ENCODE data around the gene ESPN. TPM values are rescaled to one million over a fixed set of nuclear protein-coding genes. Genes with fewer than 3 reads are reported as not detected.
"Not testable (repeated sequence)": the region's sequence is repeated elsewhere in the genome, so short reads cannot be mapped to it uniquely, and the experiment has no call there.

ESPN gene
- total RNA-seq, 1 donor from 2014 or later: 25.7 TPM

DNA sequence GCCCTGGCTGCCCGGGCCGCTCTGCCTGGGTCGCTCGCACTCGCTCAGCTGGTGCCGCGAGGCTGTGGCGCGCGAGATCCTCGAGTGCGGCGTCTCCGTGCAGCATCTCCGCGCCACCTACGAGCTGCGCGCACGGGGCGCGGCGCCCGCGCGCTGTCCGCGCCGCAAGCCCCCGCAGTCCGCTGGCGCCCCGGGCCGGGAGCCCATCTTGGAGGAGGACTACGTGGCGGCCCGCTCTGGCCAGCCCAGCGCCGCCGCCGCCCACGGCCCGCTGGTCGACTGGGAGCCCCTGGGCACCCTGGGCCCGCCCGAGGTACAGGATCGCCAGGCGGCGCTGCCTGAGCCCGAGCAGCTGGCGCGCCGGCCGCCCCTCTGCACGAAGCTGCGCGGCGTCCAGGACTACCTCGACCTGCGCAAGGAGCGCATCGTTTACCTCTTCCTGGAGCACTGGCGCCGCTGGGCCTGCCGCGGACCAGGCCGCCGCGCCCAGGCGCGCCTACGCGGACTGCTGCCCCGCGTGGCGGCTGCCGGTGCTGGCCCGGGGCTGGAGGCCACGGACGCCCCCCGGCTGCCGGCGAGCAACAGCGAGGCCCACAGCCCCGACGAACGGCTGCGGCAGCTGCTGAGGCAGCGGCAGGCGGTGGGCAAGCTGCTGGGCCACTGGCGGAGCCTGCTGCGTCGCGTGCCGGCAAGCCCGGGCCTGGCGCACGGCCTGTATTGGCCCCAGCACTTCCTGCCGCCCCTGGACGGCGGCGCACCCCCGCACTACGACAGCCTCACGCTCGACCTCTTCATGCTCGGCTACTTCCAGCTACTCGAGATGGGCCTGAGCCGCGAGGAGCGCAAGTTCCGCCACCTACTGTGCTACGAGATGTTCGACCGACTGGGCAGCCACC, 30.5 kb downstream of the ESPN start:
- peaks cover 3% of the 10 kb centered on the region for H3K9me3 Mint-ChIP-seq (ENCODE audit: unreplicated experiment)
- H3K36me3 Mint-ChIP-seq (ENCODE audit: unreplicated experiment): no peaks in the 10 kb centered on the region
- peak; percentile 70 for DNase-seq
- peaks cover 7% of the 10 kb centered on the region for H3K4me1 Mint-ChIP-seq (ENCODE audit: low read depth, unreplicated experiment)
- H3K27ac Mint-ChIP-seq (ENCODE audit: unreplicated experiment): no peak overlapping the region
- H3K4me3 Mint-ChIP-seq (ENCODE audit: unreplicated experiment): no peak overlapping the region
- TF ChIP-seq, protein P1, sequence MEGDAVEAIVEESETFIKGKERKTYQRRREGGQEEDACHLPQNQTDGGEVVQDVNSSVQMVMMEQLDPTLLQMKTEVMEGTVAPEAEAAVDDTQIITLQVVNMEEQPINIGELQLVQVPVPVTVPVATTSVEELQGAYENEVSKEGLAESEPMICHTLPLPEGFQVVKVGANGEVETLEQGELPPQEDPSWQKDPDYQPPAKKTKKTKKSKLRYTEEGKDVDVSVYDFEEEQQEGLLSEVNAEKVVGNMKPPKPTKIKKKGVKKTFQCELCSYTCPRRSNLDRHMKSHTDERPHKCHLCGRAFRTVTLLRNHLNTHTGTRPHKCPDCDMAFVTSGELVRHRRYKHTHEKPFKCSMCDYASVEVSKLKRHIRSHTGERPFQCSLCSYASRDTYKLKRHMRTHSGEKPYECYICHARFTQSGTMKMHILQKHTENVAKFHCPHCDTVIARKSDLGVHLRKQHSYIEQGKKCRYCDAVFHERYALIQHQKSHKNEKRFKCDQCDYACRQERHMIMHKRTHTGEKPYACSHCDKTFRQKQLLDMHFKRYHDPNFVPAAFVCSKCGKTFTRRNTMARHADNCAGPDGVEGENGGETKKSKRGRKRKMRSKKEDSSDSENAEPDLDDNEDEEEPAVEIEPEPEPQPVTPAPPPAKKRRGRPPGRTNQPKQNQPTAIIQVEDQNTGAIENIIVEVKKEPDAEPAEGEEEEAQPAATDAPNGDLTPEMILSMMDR (IDR thresholded peaks at IDR 0.05; ENCODE audit: partially characterized antibody, unreplicated experiment): no peak
- H3K27me3 Mint-ChIP-seq (ENCODE audit: unreplicated experiment): peaks cover 16% of the 10 kb centered on the region

DNA sequence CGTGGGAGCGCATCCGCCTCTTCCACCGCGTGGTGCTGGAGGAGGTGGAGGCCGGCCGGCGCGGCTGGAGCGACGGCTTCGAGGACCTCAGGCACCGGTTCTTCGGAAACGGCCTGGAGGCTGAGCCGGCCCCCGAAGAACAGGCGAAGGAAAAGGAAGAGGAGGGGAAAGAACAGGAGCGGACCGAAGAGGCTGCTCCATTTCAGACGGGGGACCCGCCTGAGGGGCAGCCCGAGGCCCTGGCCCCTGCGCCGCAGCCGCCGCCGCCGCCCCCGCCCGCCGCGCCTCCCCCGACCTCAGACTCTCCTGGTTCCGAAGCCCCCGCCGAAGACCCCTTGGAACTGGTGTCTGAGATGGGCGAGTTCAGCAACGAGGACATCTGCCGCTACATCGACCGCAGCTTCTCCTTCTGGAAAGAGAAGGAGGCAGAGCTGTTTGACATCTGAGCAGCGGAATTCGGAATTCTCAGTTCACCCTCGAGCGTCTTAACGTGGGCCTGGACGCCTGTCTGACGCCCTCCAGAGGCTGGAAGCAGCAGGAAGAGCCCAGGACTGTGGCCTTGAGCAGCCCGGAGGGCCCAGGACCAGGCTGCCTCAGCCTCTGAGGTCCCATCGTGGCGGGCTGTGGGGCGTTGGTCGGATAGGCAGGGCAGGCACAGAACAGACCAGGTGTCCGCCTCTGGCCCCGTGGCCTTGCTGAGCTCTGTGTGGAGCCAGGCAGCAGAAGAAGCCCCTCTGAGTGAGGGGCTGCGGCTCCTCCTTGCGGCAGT, 31.4 kb downstream of the ESPN start:
- H3K27ac Mint-ChIP-seq (ENCODE audit: unreplicated experiment); DNase-seq; H3K9me3 Mint-ChIP-seq (ENCODE audit: unreplicated experiment); H3K4me1 Mint-ChIP-seq (ENCODE audit: low read depth, unreplicated experiment); H3K36me3 Mint-ChIP-seq (ENCODE audit: unreplicated experiment); H3K4me3 Mint-ChIP-seq (ENCODE audit: unreplicated experiment): not testable (repeated sequence)
- H3K27me3 Mint-ChIP-seq (ENCODE audit: unreplicated experiment): peaks cover 16% of the 10 kb centered on the region

DNA sequence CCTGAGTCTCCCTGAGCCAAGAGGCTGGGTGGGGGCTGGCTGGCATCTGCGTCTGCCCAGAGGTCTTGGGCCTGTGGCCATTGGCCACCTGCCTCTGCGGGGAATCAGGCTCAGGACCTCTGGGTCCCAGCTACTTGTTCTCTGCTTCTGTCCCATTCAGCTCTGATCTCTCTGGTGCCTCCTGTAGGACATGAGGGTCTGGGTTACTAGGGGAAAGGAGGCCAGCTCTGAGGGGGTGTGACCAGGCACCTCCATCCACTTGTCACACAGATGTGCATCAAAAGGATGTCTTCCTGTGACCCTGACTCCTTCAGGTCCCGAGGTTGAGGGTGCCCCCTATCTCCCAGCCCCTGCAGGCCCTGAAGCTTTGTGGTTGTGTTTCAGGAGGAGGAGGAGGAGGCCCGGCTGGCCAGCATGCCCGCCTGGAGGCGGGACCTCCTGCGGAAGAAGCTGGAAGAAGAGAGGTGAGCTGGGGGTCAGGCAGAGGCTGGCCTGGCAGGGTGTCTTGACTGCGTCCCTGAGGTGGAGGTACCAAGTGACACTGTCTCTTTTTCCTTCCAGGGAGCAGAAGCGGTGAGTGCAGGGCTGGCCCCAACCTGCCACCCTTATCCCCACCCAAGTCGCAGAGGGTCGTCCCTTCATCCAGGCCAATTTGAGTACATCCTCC, 32.4 kb downstream of the ESPN start:
- peaks cover 3% of the 10 kb centered on the region for H3K9me3 Mint-ChIP-seq (ENCODE audit: unreplicated experiment)
- no peaks in the 10 kb centered on the region for H3K36me3 Mint-ChIP-seq (ENCODE audit: unreplicated experiment)
- no peak for DNase-seq
- TF ChIP-seq, protein P1 (IDR thresholded peaks at IDR 0.05; ENCODE audit: partially characterized antibody, unreplicated experiment): no peak
- peaks cover 7% of the 10 kb centered on the region for H3K4me1 Mint-ChIP-seq (ENCODE audit: low read depth, unreplicated experiment)
- no peak overlapping the region for H3K27ac Mint-ChIP-seq (ENCODE audit: unreplicated experiment)
- no peak overlapping the region for H3K4me3 Mint-ChIP-seq (ENCODE audit: unreplicated experiment)
- H3K27me3 Mint-ChIP-seq (ENCODE audit: unreplicated experiment): peaks cover 17% of the 10 kb centered on the region

DNA sequence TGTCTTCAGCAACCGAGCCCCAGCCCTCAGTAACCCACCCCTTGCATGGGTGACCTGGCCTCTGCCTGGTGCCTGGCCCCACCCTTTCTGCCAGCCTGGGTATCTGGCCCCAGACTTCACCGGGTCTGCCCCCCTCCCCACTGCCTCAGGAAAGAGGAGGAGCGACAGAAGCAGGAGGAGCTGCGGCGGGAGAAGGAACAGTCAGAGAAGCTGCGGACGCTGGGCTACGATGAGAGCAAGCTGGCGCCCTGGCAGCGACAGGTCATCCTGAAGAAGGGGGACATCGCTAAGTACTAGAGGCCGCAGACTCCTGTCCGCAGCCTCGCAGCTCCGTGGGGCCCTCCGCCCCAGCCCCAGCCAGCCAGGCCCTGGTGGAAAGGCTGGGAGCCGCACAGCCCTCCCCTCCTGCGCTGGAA, 35.3 kb downstream of the ESPN start:
- H3K27ac Mint-ChIP-seq (ENCODE audit: unreplicated experiment): no peak overlapping the region
- H3K27me3 Mint-ChIP-seq (ENCODE audit: unreplicated experiment): peaks cover 14% of the 10 kb centered on the region
- no peak for DNase-seq
- no peaks in the 10 kb centered on the region for H3K36me3 Mint-ChIP-seq (ENCODE audit: unreplicated experiment)
- peaks cover 2% of the 10 kb centered on the region for H3K4me1 Mint-ChIP-seq (ENCODE audit: low read depth, unreplicated experiment)
- no peak overlapping the region for H3K4me3 Mint-ChIP-seq (ENCODE audit: unreplicated experiment)
- TF ChIP-seq, protein P1 (IDR thresholded peaks at IDR 0.05; ENCODE audit: partially characterized antibody, unreplicated experiment): no peak
- H3K9me3 Mint-ChIP-seq (ENCODE audit: unreplicated experiment): peaks cover 6% of the 10 kb centered on the region

DNA sequence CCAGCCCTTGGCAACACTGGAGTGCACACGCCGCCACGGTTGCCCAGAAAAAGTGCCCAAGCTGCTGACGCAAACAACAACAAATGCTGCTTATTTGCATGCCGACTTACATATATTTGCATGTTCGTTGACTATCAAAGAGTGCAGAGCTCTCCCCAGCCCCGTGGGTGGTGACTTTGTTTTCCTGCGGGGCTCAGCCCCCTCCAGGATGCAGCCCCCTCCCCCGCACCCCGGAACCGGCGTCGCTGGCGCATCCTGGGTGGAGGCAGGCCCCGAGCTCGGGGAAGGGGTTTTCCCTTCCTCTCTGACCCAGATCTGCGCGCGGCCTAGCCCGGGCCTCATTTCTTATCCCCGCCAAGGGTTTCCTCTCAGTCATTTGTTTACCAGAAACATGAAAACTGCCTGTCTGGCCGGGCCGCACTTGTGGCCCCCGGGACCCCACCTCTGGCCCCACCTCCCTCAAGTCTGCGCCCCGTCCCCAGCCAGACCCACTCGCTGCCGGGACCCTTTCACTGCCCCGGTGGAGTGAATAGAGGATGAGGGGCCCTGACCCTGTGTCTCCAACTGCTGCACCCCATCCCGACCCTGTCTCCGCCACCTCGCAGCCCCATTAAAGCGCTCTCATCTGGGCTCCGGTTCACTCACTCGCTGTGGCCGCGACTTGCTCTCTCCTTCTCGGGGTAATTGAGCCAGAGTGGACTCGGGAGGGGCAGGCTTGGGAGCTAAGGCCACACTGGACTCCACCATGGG, 35.9 kb downstream of the ESPN start:
- DNase-seq: no peak
- Mint-ChIP-seq H3K27ac (ENCODE audit: unreplicated experiment) (no peak overlapping the region), H3K9me3 (ENCODE audit: unreplicated experiment) (peaks cover 6% of the 10 kb centered on the region), H3K4me3 (ENCODE audit: unreplicated experiment) (no peak overlapping the region), H3K36me3 (ENCODE audit: unreplicated experiment) (no peaks in the 10 kb centered on the region), H3K4me1 (ENCODE audit: low read depth, unreplicated experiment) (peaks cover 2% of the 10 kb centered on the region), H3K27me3 (ENCODE audit: unreplicated experiment) (peaks cover 14% of the 10 kb centered on the region)
- TF ChIP-seq, protein P1 (IDR thresholded peaks at IDR 0.05; ENCODE audit: partially characterized antibody, unreplicated experiment): no peak

Data from glutamatergic neuron (in vitro differentiated cells).